Measurements from ENCODE around the gene CNPY2. TPM values are rescaled to one million over a fixed set of nuclear protein-coding genes. Genes with fewer than 3 reads are reported as not detected.

Gene CNPY2
- polyA plus RNA-seq, 2 of the 4 experiments (the other 2 are of a cell fraction) = 158 to 218 TPM

- CTCF ChIA-PET = interaction anchor here (0.8 to 2.5 kb wide), 7 partner anchors 11 to 157 kb away, joined by 3 to 8 read pairs (median 3); no protein-coding TSS in a partner anchor
- H3K9me3 ChIP-seq = no peaks in the 10 kb centered on the region
- ATAC-seq (no peak), FAIRE-seq (no peak), DNase-seq (ENCODE audit: low read depth in 1 of 2, low spot score in 1 of 2) (no peak)
- H3K4me2 ChIP-seq = no peak overlapping the region
- H3K4me1 ChIP-seq = no peaks in the 10 kb centered on the region
- POLR2A ChIA-PET = interaction anchor here (1.1 kb wide), 1 partner anchor 8 kb away, joined by 3 read pairs; no protein-coding TSS in a partner anchor
- TF ChIP-seq TFCP2L1 (CRISPR knock-in tag; IDR thresholded peaks at IDR 0.05) = no peak
- no peak for TF ChIP-seq ZNF302 (CRISPR knock-in tag; IDR thresholded peaks at IDR 0.05)
- no peak for TF ChIP-seq RAD21 (conservative IDR thresholded peaks at IDR 0.05 in 1 of 2, IDR thresholded peaks at IDR 0.05 in 1 of 2)
- no peak for TF ChIP-seq PHF8 (IDR thresholded peaks at IDR 0.05; ENCODE audit: borderline replicate concordance, low read depth)
- no peak for TF ChIP-seq CBX2 (IDR thresholded peaks at IDR 0.05; ENCODE audit: borderline replicate concordance, low read depth)
- TF ChIP-seq ELK1 (IDR thresholded peaks at IDR 0.05; ENCODE audit: low read depth, low read length) = no peak
- no peak overlapping the region for H3K27ac ChIP-seq
- H3K4me3 ChIP-seq = no peak overlapping the region
- 94% methylated on average over 7 of the region's 7 CpGs for WGBS (ENCODE audit: missing lambda C conversion rate)
Measured at GRCh38 chr12:56307221-56307965, 8.4 kb downstream of the CNPY2 start.

GRCh38 chr12:56304872-56305590 is 10.8 kb downstream of the CNPY2 start:
- H3K27ac ChIP-seq = no peak overlapping the region
- 92% methylated on average over 8 of the region's 8 CpGs for WGBS (ENCODE audit: missing lambda C conversion rate)
- ChIA-PET CTCF (interaction anchor here (0.9 to 1.4 kb wide), 3 partner anchors 10 to 82 kb away, joined by 3 to 4 read pairs (median 4); partner anchors contain the start of gene CNPY2), POLR2A (no interaction called here)
- no peak overlapping the region for H3K4me3 ChIP-seq
- H3K4me1 ChIP-seq = peaks cover 6% of the 10 kb centered on the region; the same call in 2 of the 3 replicates
- ATAC-seq (no peak), FAIRE-seq (no peak), DNase-seq (ENCODE audit: low read depth in 1 of 2, low spot score in 1 of 2) (no peak)
- no peak for TF ChIP-seq ZC3H11A (IDR thresholded peaks at IDR 0.05)
- TF ChIP-seq CHD4 (IDR thresholded peaks at IDR 0.05; ENCODE audit: borderline replicate concordance) = no peak
- TF ChIP-seq BCL3 (IDR thresholded peaks at IDR 0.05) = no peak
- TF ChIP-seq CEBPB (IDR thresholded peaks at IDR 0.05) = no peak
- no peak for TF ChIP-seq SREBF2 (IDR thresholded peaks at IDR 0.05)
- TF ChIP-seq JUNB (IDR thresholded peaks at IDR 0.05) = no peak
- no peak for TF ChIP-seq MAX (IDR thresholded peaks at IDR 0.05)
- TF ChIP-seq NR3C1 (IDR thresholded peaks at IDR 0.05) = no peak
- no peak for TF ChIP-seq HOXB13 (CRISPR knock-in tag; IDR thresholded peaks at IDR 0.05; ENCODE audit: low read depth)
- no peak for TF ChIP-seq BHLHE40 (IDR thresholded peaks at IDR 0.05; ENCODE audit: low read depth, low read length)
- no peak for TF ChIP-seq RARB (CRISPR knock-in tag; IDR thresholded peaks at IDR 0.05)
- no peak for TF ChIP-seq HOXB5 (CRISPR knock-in tag; IDR thresholded peaks at IDR 0.05)
- H3K9me3 ChIP-seq = no peaks in the 10 kb centered on the region
- H3K4me2 ChIP-seq = no peak overlapping the region

GRCh38 chr12:56304276-56304675 is 11.5 kb downstream of the CNPY2 start:
- ChIA-PET CTCF (interaction anchor here (0.9 to 1.4 kb wide), 3 partner anchors 10 to 81 kb away, joined by 3 to 4 read pairs (median 4); partner anchors contain the start of gene CNPY2), POLR2A (no interaction called here)
- no peaks in the 10 kb centered on the region for H3K9me3 ChIP-seq
- ATAC-seq = no peak
- WGBS (ENCODE audit: missing lambda C conversion rate) = 98% methylated on average over 3 of the region's 3 CpGs
- peaks cover 6% of the 10 kb centered on the region; the same call in 2 of the 3 replicates for H3K4me1 ChIP-seq
- FAIRE-seq = no peak
- TF ChIP-seq E2F6 (IDR thresholded peaks at IDR 0.05; ENCODE audit: borderline replicate concordance, low read depth) = no peak
- TF ChIP-seq KDM5A (IDR thresholded peaks at IDR 0.05) = no peak
- no peak for TF ChIP-seq KDM1A (IDR thresholded peaks at IDR 0.05; ENCODE audit: low read depth)
- TF ChIP-seq NPAS2 (CRISPR knock-in tag; IDR thresholded peaks at IDR 0.05; ENCODE audit: borderline replicate concordance) = no peak
- no peak for TF ChIP-seq CBX2 (IDR thresholded peaks at IDR 0.05; ENCODE audit: borderline replicate concordance, low read depth)
- TF ChIP-seq ZNF302 (CRISPR knock-in tag; IDR thresholded peaks at IDR 0.05) = no peak
- no peak for TF ChIP-seq TFCP2L1 (CRISPR knock-in tag; IDR thresholded peaks at IDR 0.05)
- no peak for TF ChIP-seq HOXB5 (CRISPR knock-in tag; IDR thresholded peaks at IDR 0.05)
- no peak for TF ChIP-seq ATOH8 (CRISPR knock-in tag; IDR thresholded peaks at IDR 0.05; ENCODE audit: low read depth)
- TF ChIP-seq ESRRA (IDR thresholded peaks at IDR 0.05; ENCODE audit: borderline replicate concordance, low read length) = no peak
- no peak for TF ChIP-seq CHD4 (IDR thresholded peaks at IDR 0.05; ENCODE audit: borderline replicate concordance)
- no peak for TF ChIP-seq RARB (CRISPR knock-in tag; IDR thresholded peaks at IDR 0.05)
- H3K4me3 ChIP-seq = no peak overlapping the region
- no peak for DNase-seq (ENCODE audit: low read depth in 1 of 2, low spot score in 1 of 2)
- no peak overlapping the region for H3K4me2 ChIP-seq
- no peak overlapping the region for H3K27ac ChIP-seq

Measured in A549 (cell line).